ENCODE data around the gene CRTAC1. TPM values are rescaled to one million over a fixed set of nuclear protein-coding genes. Genes with fewer than 3 reads are reported as not detected.

CRTAC1 gene
- total RNA-seq, 4 donors from 2014 or later, result 1.2 to 5.7 (median 1.7) TPM

GRCh38 chr10:97905276-97905675 is 125.1 kb downstream of the CRTAC1 start:
- 80 to 91% methylated on average over 1 to 6 of the region's 8 CpGs for WGBS, 2 donors (ENCODE audit: low coverage in 1 of 2)
- H3K4me1 ChIP-seq, result no peaks in the 10 kb centered on the region
- no peaks in the 10 kb centered on the region for H3K9me3 ChIP-seq
- H3K27ac ChIP-seq, result no peak overlapping the region
- peaks cover 40% of the 10 kb centered on the region for H3K27me3 ChIP-seq
- TF ChIP-seq EP300 (IDR thresholded peaks at IDR 0.05) (no peak), POLR2A (IDR thresholded peaks at IDR 0.05) (no peak), CTCF (IDR thresholded peaks at IDR 0.05) (no peak), POLR2AphosphoS5 (IDR thresholded peaks at IDR 0.05) (no peak)
- H3K4me3 ChIP-seq, result no peak overlapping the region
- H3K36me3 ChIP-seq, result no peaks in the 10 kb centered on the region
- ATAC-seq, result no peak

- Histone ChIP-seq H3K27me3 (peaks cover 47% of the 10 kb centered on the region), H3K4me3 (no peak overlapping the region), H3K9me3 (no peaks in the 10 kb centered on the region), H3K27ac (no peak overlapping the region), H3K36me3 (no peaks in the 10 kb centered on the region), H3K4me1 (no peaks in the 10 kb centered on the region)
- no peak for TF ChIP-seq CTCF (IDR thresholded peaks at IDR 0.05)
- TF ChIP-seq POLR2A (IDR thresholded peaks at IDR 0.05), result no peak
- TF ChIP-seq EP300 (IDR thresholded peaks at IDR 0.05), result no peak
- no peak for TF ChIP-seq POLR2AphosphoS5 (IDR thresholded peaks at IDR 0.05)
- no CpG with 5 or more reads among the region's 11 CpGs for WGBS, 2 donors (ENCODE audit: low coverage in 1 of 2)
- no peak for ATAC-seq
Observed at GRCh38 chr10:97904576-97904975, 125.8 kb downstream of the CRTAC1 start.

GRCh38 chr10:97904018-97904381 is 126.4 kb downstream of the CRTAC1 start:
- Histone ChIP-seq H3K36me3 (no peaks in the 10 kb centered on the region), H3K4me1 (no peaks in the 10 kb centered on the region), H3K9me3 (no peaks in the 10 kb centered on the region), H3K27me3 (peaks cover 53% of the 10 kb centered on the region), H3K27ac (no peak overlapping the region), H3K4me3 (no peak overlapping the region)
- 54 to 61% methylated on average over 3 to 4 of the region's 5 CpGs for WGBS, 2 donors (ENCODE audit: low coverage in 1 of 2)
- ATAC-seq, result no peak
- TF ChIP-seq CTCF (IDR thresholded peaks at IDR 0.05) (no peak), EP300 (IDR thresholded peaks at IDR 0.05) (no peak), POLR2A (IDR thresholded peaks at IDR 0.05) (no peak), POLR2AphosphoS5 (IDR thresholded peaks at IDR 0.05) (no peak)

- TF ChIP-seq POLR2AphosphoS5 (IDR thresholded peaks at IDR 0.05) (no peak), POLR2A (IDR thresholded peaks at IDR 0.05) (no peak), CTCF (IDR thresholded peaks at IDR 0.05) (no peak), EP300 (IDR thresholded peaks at IDR 0.05) (no peak)
- Histone ChIP-seq H3K27me3 (peaks cover 57% of the 10 kb centered on the region), H3K4me1 (no peaks in the 10 kb centered on the region), H3K27ac (no peak overlapping the region), H3K36me3 (no peaks in the 10 kb centered on the region), H3K4me3 (no peak overlapping the region), H3K9me3 (no peaks in the 10 kb centered on the region)
- ATAC-seq, result no peak
- 77 to 82% methylated on average over 2 to 5 of the region's 9 CpGs for WGBS, 2 donors (ENCODE audit: low coverage in 1 of 2)
Observed at GRCh38 chr10:97903128-97904017, 127.0 kb downstream of the CRTAC1 start.

- 73 to 92% methylated on average over 3 to 4 of the region's 12 CpGs for WGBS, 2 donors (ENCODE audit: low coverage in 1 of 2)
- peaks cover 52% of the 10 kb centered on the region for H3K27me3 ChIP-seq
Observed at GRCh38 chr10:97901381-97901780, 129.0 kb downstream of the CRTAC1 start.

More at GRCh38 chr10:97901381-97901780, 129.0 kb downstream of the CRTAC1 start:
- TF ChIP-seq EP300 (IDR thresholded peaks at IDR 0.05) (no peak), POLR2A (IDR thresholded peaks at IDR 0.05) (no peak), POLR2AphosphoS5 (IDR thresholded peaks at IDR 0.05) (no peak), CTCF (IDR thresholded peaks at IDR 0.05) (no peak)
- Histone ChIP-seq H3K4me3 (no peak overlapping the region), H3K9me3 (no peaks in the 10 kb centered on the region), H3K36me3 (no peaks in the 10 kb centered on the region), H3K4me1 (no peaks in the 10 kb centered on the region), H3K27ac (no peak overlapping the region)
- no peak for ATAC-seq
